ENCODE data around the gene ZNF521. TPM values are rescaled to one million over a fixed set of nuclear protein-coding genes. Genes with fewer than 3 reads are reported as not detected.

The ZNF521 gene
- total and polyA plus RNA-seq, 4 donors = 0.50 to 3.7 (median 1.5) TPM

GRCh38 chr18:25052511-25052921 is 299.4 kb downstream of the ZNF521 start:
- H3K27me3 ChIP-seq (ENCODE audit: control insufficient read depth in 4 of 4, insufficient read depth in 4 of 4, low read length in 3 of 4) = no peaks in the 10 kb centered on the region
- H3K27ac ChIP-seq (ENCODE audit: low read depth in 1 of 2, low read length in 2 of 2) = no peak overlapping the region
- no peak for DNase-seq (ENCODE audit: low spot score)
- no peak overlapping the region for H3K9ac ChIP-seq (ENCODE audit: low read depth in 1 of 2, low read length in 2 of 2)
- WGBS = 82% methylated on average over 4 of the region's 4 CpGs
- H3K4me3 ChIP-seq (ENCODE audit: low read depth in 1 of 3, low read length in 3 of 3) = no peak overlapping the region
- H3K36me3 ChIP-seq (ENCODE audit: control insufficient read depth in 4 of 4, insufficient read depth in 3 of 4, low read depth in 1 of 4, low read length in 3 of 4) = no peaks in the 10 kb centered on the region
- H3K4me1 ChIP-seq (ENCODE audit: control insufficient read depth in 4 of 4, insufficient read depth in 4 of 4, low read length in 3 of 4) = no peaks in the 10 kb centered on the region
- no peaks in the 10 kb centered on the region for H3K9me3 ChIP-seq (ENCODE audit: control insufficient read depth in 4 of 4, low read length in 3 of 4)
- TF ChIP-seq RAD21 (IDR thresholded peaks at IDR 0.05) (no peak), YY1 (IDR thresholded peaks at IDR 0.05) (no peak), MAX (IDR thresholded peaks at IDR 0.05) (no peak), FOXA1 (IDR thresholded peaks at IDR 0.05) (no peak), SP1 (IDR thresholded peaks at IDR 0.05) (no peak), JUND (IDR thresholded peaks at IDR 0.05) (no peak), FOXA2 (IDR thresholded peaks at IDR 0.05) (no peak)

- Histone ChIP-seq H3K4me3 (ENCODE audit: low read depth in 1 of 3, low read length in 3 of 3) (no peak overlapping the region), H3K27me3 (ENCODE audit: control insufficient read depth in 4 of 4, insufficient read depth in 4 of 4, low read length in 3 of 4) (no peaks in the 10 kb centered on the region), H3K9me3 (ENCODE audit: control insufficient read depth in 4 of 4, low read length in 3 of 4) (no peaks in the 10 kb centered on the region), H3K9ac (ENCODE audit: low read depth in 1 of 2, low read length in 2 of 2) (no peak overlapping the region), H3K4me1 (ENCODE audit: control insufficient read depth in 4 of 4, insufficient read depth in 4 of 4, low read length in 3 of 4) (no peaks in the 10 kb centered on the region), H3K36me3 (ENCODE audit: control insufficient read depth in 4 of 4, insufficient read depth in 3 of 4, low read depth in 1 of 4, low read length in 3 of 4) (no peaks in the 10 kb centered on the region), H3K27ac (ENCODE audit: low read depth in 1 of 2, low read length in 2 of 2) (no peak overlapping the region)
- no peak for DNase-seq (ENCODE audit: low spot score)
- TF ChIP-seq RXRA (IDR thresholded peaks at IDR 0.05) = no peak
- no peak for TF ChIP-seq NR2F2 (IDR thresholded peaks at IDR 0.05)
- no peak for TF ChIP-seq JUND (IDR thresholded peaks at IDR 0.05)
- TF ChIP-seq RAD21 (IDR thresholded peaks at IDR 0.05) = no peak
- TF ChIP-seq ATF3 (IDR thresholded peaks at IDR 0.05) = no peak
- TF ChIP-seq FOXA1 (IDR thresholded peaks at IDR 0.05) = no peak
- no peak for TF ChIP-seq GABPA (IDR thresholded peaks at IDR 0.05 in 1 of 2, conservative IDR thresholded peaks at IDR 0.05 in 1 of 2)
- TF ChIP-seq TAF1 (conservative IDR thresholded peaks at IDR 0.05) = no peak
- no peak for TF ChIP-seq YY1 (IDR thresholded peaks at IDR 0.05)
- TF ChIP-seq SP1 (IDR thresholded peaks at IDR 0.05) = no peak
- no peak for TF ChIP-seq ZBTB33 (IDR thresholded peaks at IDR 0.05)
- WGBS = 85% methylated on average over 6 of the region's 6 CpGs
Measured at GRCh38 chr18:25050605-25051004, 301.4 kb downstream of the ZNF521 start.

- H3K4me3 ChIP-seq (ENCODE audit: low read depth in 1 of 3, low read length in 3 of 3) = no peak overlapping the region
- no peaks in the 10 kb centered on the region for H3K36me3 ChIP-seq (ENCODE audit: control insufficient read depth in 4 of 4, insufficient read depth in 3 of 4, low read depth in 1 of 4, low read length in 3 of 4)
- no peak for DNase-seq (ENCODE audit: low spot score)
- TF ChIP-seq JUND (IDR thresholded peaks at IDR 0.05) (no peak), RXRA (IDR thresholded peaks at IDR 0.05) (no peak), ZBTB33 (IDR thresholded peaks at IDR 0.05) (no peak), FOXA2 (IDR thresholded peaks at IDR 0.05) (no peak), EGR1 (IDR thresholded peaks at IDR 0.05; ENCODE audit: low read depth in 2 of 2) (no peak), REST (IDR thresholded peaks at IDR 0.05) (no peak), YY1 (IDR thresholded peaks at IDR 0.05) (no peak), RAD21 (IDR thresholded peaks at IDR 0.05) (no peak)
- no peaks in the 10 kb centered on the region for H3K27me3 ChIP-seq (ENCODE audit: control insufficient read depth in 4 of 4, insufficient read depth in 4 of 4, low read length in 3 of 4)
- H3K9me3 ChIP-seq (ENCODE audit: control insufficient read depth in 4 of 4, low read length in 3 of 4) = no peaks in the 10 kb centered on the region
- WGBS = 50% methylated on average over 9 of the region's 9 CpGs
- no peak overlapping the region for H3K9ac ChIP-seq (ENCODE audit: low read depth in 1 of 2, low read length in 2 of 2)
- no peaks in the 10 kb centered on the region for H3K4me1 ChIP-seq (ENCODE audit: control insufficient read depth in 4 of 4, insufficient read depth in 4 of 4, low read length in 3 of 4)
- H3K27ac ChIP-seq (ENCODE audit: low read depth in 1 of 2, low read length in 2 of 2) = no peak overlapping the region
Measured at GRCh38 chr18:25047983-25048382, 304.0 kb downstream of the ZNF521 start.
